ENCODE results near the gene SHOX.

- no peak for TF ChIP-seq CTCF (IDR thresholded peaks at IDR 0.05)
- TF ChIP-seq POLR2A (IDR thresholded peaks at IDR 0.05): no peak
Observed at GRCh38 chrX:639151-639550, 8.6 kb downstream of the SHOX start.

Data from prostate gland (tissue), 2 donors.